HepG2 (cell line): ENCODE results near the gene DOK1. TPM values are rescaled to one million over a fixed set of nuclear protein-coding genes. Genes with fewer than 3 reads are reported as not detected.

Source experiments
- ARHGAP35 ChIP-seq: sonication (generic); formaldehyde crosslinking; IDR thresholded peaks from 2 replicates; pipeline ENCODE4 v1.9.0; 2022; ENCODE audit warnings: mild to moderate bottlenecking, inconsistent platforms, moderate library complexity, missing genetic modification reagents, borderline replicate concordance
- FOXP1 ChIP-seq, 2 experiments: fragments of 450-650 bp in 1 of 2; IDR thresholded peaks; 2 replicates each; pipeline ENCODE4 v1.6.1; 2017 to 2018; ENCODE audit warnings: antibody characterized with exemption in 1 of 2
- IRF9 ChIP-seq: sonication (generic); formaldehyde crosslinking; IDR thresholded peaks from 2 replicates; pipeline ENCODE4 v1.8.0; 2022; ENCODE audit warnings: missing genetic modification reagents, mild to moderate bottlenecking, borderline replicate concordance
- MTA1 ChIP-seq: sonication (generic); formaldehyde crosslinking; IDR thresholded peaks from 2 replicates; pipeline ENCODE4 v1.4.0; 2020; ENCODE audit warnings: missing genetic modification reagents, mild to moderate bottlenecking, borderline replicate concordance
- MYC ChIP-seq: sonication (generic); formaldehyde crosslinking; IDR thresholded peaks from 2 replicates; pipeline ENCODE4 v1.9.0; 2021; ENCODE audit warnings: missing genetic modification reagents, borderline replicate concordance
- ZHX1 ChIP-seq: sonication (generic); formaldehyde crosslinking; IDR thresholded peaks from 2 replicates; pipeline ENCODE4 v1.8.1; 2022; ENCODE audit warnings: low read depth, mild to moderate bottlenecking, missing genetic modification reagents
- ZNF30 ChIP-seq: sonication (generic); formaldehyde crosslinking; IDR thresholded peaks from 2 replicates; pipeline ENCODE4 v1.5.0; 2020; ENCODE audit warnings: mild to moderate bottlenecking, missing genetic modification reagents
- ZNF33B ChIP-seq: sonication (generic); formaldehyde crosslinking; IDR thresholded peaks from 2 replicates; pipeline ENCODE4 v1.5.1; 2020; ENCODE audit warnings: mild to moderate bottlenecking, missing genetic modification reagents
- ZNF367 ChIP-seq: sonication (generic); formaldehyde crosslinking; IDR thresholded peaks from 2 replicates; pipeline ENCODE4 v1.4.0; 2020; ENCODE audit warnings: missing genetic modification reagents, borderline replicate concordance
- ZNF430 ChIP-seq: sonication (generic); formaldehyde crosslinking; IDR thresholded peaks from 2 replicates; pipeline ENCODE4 v1.9.0; 2021; ENCODE audit warnings: mild to moderate bottlenecking, missing genetic modification reagents
- ZNF644 ChIP-seq: IDR thresholded peaks from 2 replicates; pipeline ENCODE4 v1.6.1; 2016; ENCODE audit warnings: low read depth
- ZNF83 ChIP-seq: sonication (generic); formaldehyde crosslinking; IDR thresholded peaks from 2 replicates; pipeline ENCODE4 v1.4.0; 2020; ENCODE audit warnings: missing genetic modification reagents, mild to moderate bottlenecking, borderline replicate concordance
- polyA plus RNA-seq, 8 experiments: library from polyadenylated mRNA; depleted of rRNA in 3 of 8; stranded (reverse) in 7 of 8; unstranded in 1 of 8; fragments of >200 nt; fragmentation: Illumina TruSeq in 4 of 8; extraction: Trizol in 4 of 8; gene quantifications; 2 replicates each; pipeline versions ENCODE4 v1.2.1 to v1.2.3, GENCODE V29; 2011 to 2016; ENCODE audit warnings: low read depth in 4 of 8, missing spikeins in 1 of 8, mixed read lengths in 1 of 8; ENCODE audit not compliant: insufficient read depth in 1 of 8
- total RNA-seq, 5 experiments: library from RNA; depleted of rRNA; stranded (reverse); fragments of >200 nt; fragmentation: Illumina TruSeq; extraction: Trizol; gene quantifications; 2 replicates each; pipeline ENCODE4 v1.2.3, GENCODE V29; 2016; ENCODE audit warnings: low read depth in 1 of 5
- TF ChIP-seq, protein P1 (sequence below): sonication (generic); formaldehyde crosslinking; IDR thresholded peaks from 2 replicates; pipeline ENCODE4 v1.4.0; 2020; ENCODE audit warnings: missing genetic modification reagents
- TF ChIP-seq, protein P2 (sequence below): sonication (generic); formaldehyde crosslinking; IDR thresholded peaks from 2 replicates; pipeline ENCODE4 v1.5.1; 2020; ENCODE audit warnings: mild to moderate bottlenecking, missing genetic modification reagents, moderate library complexity
- TF ChIP-seq, protein P3 (sequence below): IDR thresholded peaks from 2 replicates; pipeline ENCODE4 v1.6.1; 2018; ENCODE audit warnings: missing genetic modification reagents, mild to moderate bottlenecking, missing compliant biosample characterization
- TF ChIP-seq, protein P4 (sequence below): sonication (generic); formaldehyde crosslinking; IDR thresholded peaks from 2 replicates; pipeline ENCODE4 v1.4.0; 2020; ENCODE audit warnings: missing genetic modification reagents

The DOK1 gene
- total and polyA plus RNA-seq, 2 of the 13 experiments (the other 11 are each of a cell fraction or from before 2014, with no cell fraction given) = 0.53 to 0.74 TPM

DNA sequence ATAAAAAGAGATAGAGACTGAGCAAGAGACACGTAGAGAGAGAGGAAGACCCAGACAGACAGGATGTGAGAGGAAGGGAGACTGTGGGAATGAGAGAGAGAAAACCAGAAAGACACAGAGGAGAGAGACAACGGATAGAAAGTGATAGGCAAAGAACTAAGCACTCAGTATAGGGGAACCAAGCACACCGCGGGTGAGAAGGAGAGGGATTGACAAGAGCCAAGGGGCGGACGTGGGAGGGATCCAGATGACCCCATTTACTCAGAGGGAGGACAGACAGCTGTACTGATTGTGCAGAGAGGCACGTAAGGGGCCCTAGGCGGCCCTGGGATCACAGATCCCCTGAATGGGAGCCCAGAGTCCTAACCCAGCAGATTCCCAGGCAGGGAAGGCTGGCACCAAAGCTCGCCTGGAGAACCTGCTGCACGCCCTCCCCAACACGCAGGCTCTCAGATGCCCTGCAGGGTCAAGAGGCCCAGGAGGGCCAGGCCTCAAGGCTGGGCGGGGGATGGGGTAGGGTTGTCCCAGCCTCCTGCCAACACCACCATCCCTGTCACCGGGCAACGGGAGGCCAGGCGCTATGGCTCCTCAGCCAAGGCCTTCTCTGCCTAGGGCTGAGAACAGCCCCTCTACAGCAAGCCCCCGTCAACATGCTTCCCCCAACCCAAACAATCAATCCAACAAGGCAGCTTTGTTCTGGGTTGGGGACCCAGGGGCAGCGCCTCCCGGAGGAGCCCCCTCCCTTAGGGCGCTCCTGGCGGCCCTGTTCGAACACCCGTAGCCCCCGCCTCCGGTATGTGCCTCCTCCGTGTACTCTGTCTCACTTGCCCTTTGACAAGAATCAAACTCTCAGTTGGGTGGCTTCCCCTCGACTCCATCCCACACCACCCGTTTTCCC, 1.4 kb upstream of the DOK1 start (continued):
- TF ChIP-seq ZNF367 (CRISPR knock-in tag) (no peak), MTA1 (CRISPR knock-in tag) (0 out of 2 replicates have a peak, but pooled peaks have one; percentile 18), ZNF33B (CRISPR knock-in tag) (no peak), MYC (CRISPR knock-in tag) (0 out of 2 replicates have a peak, but pooled peaks have one; percentile 43), ZHX1 (CRISPR knock-in tag) (no peak), ARHGAP35 (CRISPR knock-in tag) (peak; percentile 40; the same call in 1 of the 2 replicates), IRF9 (peak; percentile 19; the same call in 1 of the 2 replicates), ZNF644 (CRISPR knock-in tag) (no peak), FOXP1 (IDR thresholded peaks at IDR 0.05) (no peak), FOXP1 (CRISPR knock-in tag; IDR thresholded peaks at IDR 0.05) (peak; percentile 11; the same call in 1 of the 2 replicates), ZNF430 (CRISPR knock-in tag) (no peak), ZNF30 (CRISPR knock-in tag) (0 out of 2 replicates have a peak, but pooled peaks have one; percentile 20), ZNF83 (0 out of 2 replicates have a peak, but pooled peaks have one; percentile 38)
- TF ChIP-seq, protein P1, sequence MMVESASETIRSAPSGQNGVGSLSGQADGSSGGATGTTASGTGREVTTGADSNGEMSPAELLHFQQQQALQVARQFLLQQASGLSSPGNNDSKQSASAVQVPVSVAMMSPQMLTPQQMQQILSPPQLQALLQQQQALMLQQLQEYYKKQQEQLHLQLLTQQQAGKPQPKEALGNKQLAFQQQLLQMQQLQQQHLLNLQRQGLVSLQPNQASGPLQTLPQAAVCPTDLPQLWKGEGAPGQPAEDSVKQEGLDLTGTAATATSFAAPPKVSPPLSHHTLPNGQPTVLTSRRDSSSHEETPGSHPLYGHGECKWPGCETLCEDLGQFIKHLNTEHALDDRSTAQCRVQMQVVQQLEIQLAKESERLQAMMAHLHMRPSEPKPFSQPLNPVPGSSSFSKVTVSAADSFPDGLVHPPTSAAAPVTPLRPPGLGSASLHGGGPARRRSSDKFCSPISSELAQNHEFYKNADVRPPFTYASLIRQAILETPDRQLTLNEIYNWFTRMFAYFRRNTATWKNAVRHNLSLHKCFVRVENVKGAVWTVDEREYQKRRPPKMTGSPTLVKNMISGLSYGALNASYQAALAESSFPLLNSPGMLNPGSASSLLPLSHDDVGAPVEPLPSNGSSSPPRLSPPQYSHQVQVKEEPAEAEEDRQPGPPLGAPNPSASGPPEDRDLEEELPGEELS (CRISPR knock-in tag) = 0 out of 2 replicates have a peak, but pooled peaks have one; percentile 19
- TF ChIP-seq, protein P2, sequence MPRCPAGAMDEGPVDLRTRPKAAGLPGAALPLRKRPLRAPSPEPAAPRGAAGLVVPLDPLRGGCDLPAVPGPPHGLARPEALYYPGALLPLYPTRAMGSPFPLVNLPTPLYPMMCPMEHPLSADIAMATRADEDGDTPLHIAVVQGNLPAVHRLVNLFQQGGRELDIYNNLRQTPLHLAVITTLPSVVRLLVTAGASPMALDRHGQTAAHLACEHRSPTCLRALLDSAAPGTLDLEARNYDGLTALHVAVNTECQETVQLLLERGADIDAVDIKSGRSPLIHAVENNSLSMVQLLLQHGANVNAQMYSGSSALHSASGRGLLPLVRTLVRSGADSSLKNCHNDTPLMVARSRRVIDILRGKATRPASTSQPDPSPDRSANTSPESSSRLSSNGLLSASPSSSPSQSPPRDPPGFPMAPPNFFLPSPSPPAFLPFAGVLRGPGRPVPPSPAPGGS (CRISPR knock-in tag) = peak; percentile 72; the same call in 1 of the 2 replicates
- TF ChIP-seq, protein P3, sequence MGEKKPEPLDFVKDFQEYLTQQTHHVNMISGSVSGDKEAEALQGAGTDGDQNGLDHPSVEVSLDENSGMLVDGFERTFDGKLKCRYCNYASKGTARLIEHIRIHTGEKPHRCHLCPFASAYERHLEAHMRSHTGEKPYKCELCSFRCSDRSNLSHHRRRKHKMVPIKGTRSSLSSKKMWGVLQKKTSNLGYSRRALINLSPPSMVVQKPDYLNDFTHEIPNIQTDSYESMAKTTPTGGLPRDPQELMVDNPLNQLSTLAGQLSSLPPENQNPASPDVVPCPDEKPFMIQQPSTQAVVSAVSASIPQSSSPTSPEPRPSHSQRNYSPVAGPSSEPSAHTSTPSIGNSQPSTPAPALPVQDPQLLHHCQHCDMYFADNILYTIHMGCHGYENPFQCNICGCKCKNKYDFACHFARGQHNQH (CRISPR knock-in tag) = 0 out of 2 replicates have a peak, but pooled peaks have one; percentile 54
- TF ChIP-seq, protein P4, sequence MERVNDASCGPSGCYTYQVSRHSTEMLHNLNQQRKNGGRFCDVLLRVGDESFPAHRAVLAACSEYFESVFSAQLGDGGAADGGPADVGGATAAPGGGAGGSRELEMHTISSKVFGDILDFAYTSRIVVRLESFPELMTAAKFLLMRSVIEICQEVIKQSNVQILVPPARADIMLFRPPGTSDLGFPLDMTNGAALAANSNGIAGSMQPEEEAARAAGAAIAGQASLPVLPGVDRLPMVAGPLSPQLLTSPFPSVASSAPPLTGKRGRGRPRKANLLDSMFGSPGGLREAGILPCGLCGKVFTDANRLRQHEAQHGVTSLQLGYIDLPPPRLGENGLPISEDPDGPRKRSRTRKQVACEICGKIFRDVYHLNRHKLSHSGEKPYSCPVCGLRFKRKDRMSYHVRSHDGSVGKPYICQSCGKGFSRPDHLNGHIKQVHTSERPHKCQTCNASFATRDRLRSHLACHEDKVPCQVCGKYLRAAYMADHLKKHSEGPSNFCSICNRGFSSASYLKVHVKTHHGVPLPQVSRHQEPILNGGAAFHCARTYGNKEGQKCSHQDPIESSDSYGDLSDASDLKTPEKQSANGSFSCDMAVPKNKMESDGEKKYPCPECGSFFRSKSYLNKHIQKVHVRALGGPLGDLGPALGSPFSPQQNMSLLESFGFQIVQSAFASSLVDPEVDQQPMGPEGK (CRISPR knock-in tag) = peak; percentile 47
